ENCODE results near the gene LCAT. TPM values are rescaled to one million over a fixed set of nuclear protein-coding genes. Genes with fewer than 3 reads are reported as not detected.

LCAT gene
- total RNA-seq, result 6.0 and 8.2 TPM in 2 replicates

GRCh38 chr16:67943619-67944504 lies at the start of gene LCAT:
Gene LCAT (minus strand): TSS chr16:67944120. CDS start chr16:67944101, 19 bp downstream.

GRCh38 chr16:67979955-67980678 lies 36.2 kb upstream of the LCAT start, which contains the start of gene DPEP3:
Gene DPEP3 (minus strand): TSS chr16:67980499. CDS start chr16:67980380, 119 bp downstream.

GRCh38 chr16:67968400-67969253 lies 24.7 kb upstream of the LCAT start, which contains the start of gene SLC12A4:
Gene SLC12A4 (minus strand): TSS chr16:67968637. CDS start chr16:67968553, 84 bp downstream.

GRCh38 chr16:67936124-67936879 lies 7.6 kb downstream of the LCAT start, which contains the start of gene PSMB10:
Gene PSMB10 (minus strand): TSS chr16:67936850. CDS start chr16:67936749, 101 bp downstream.

GRCh38 chr16:67931712-67932461 lies 12.0 kb downstream of the LCAT start, which contains the start of gene CTRL:
Gene CTRL (minus strand): TSS chr16:67931862. CDS start chr16:67931852, 10 bp downstream.

GRCh38 chr16:67892899-67893742 lies 50.8 kb downstream of the LCAT start, which contains the start of gene PSKH1:
Gene PSKH1 (plus strand): TSS chr16:67893254. CDS start chr16:67908750, 15,496 bp downstream.

Other genes with a start within 250 kb of the LCAT start
- 13.8 and 15.2 TPM in 2 replicates for gene GFOD2, start 224.8 kb downstream of the LCAT start, total RNA-seq
- gene RANBP10, start 137.6 kb downstream of the LCAT start, total RNA-seq, result 3.6 and 4.7 TPM in 2 replicates
- gene TSNAXIP1, start 137.2 kb downstream of the LCAT start, total RNA-seq, result 0.99 and 1.1 TPM in 2 replicates
- gene THAP11, start 101.8 kb downstream of the LCAT start, total RNA-seq, result 27.5 and 28.2 TPM in 2 replicates
- gene NUTF2, start 97.2 kb downstream of the LCAT start, total RNA-seq, result 119 and 132 TPM in 2 replicates
- 20.6 and 27.5 TPM in 2 replicates for gene CENPT, start 96.4 kb downstream of the LCAT start, total RNA-seq
- 55.0 and 55.4 TPM in 2 replicates for gene EDC4, start 71.1 kb downstream of the LCAT start, total RNA-seq
- not detected in 2 replicates for gene NRN1L, start 59.2 kb downstream of the LCAT start, total RNA-seq
- 14.0 and 16.2 TPM in 2 replicates for gene PSKH1, start 50.9 kb downstream of the LCAT start, total RNA-seq
- 0.66 and 0.75 TPM in 2 replicates for gene CTRL, start 12.3 kb downstream of the LCAT start, total RNA-seq
- 61.7 and 76.1 TPM in 2 replicates for gene PSMB10, start 7.3 kb downstream of the LCAT start, total RNA-seq
- 97.6 and 138 TPM in 2 replicates for gene SLC12A4, start 24.5 kb upstream of the LCAT start, total RNA-seq
- gene DPEP3, start 36.4 kb upstream of the LCAT start, total RNA-seq, result not detected in 2 replicates
- not detected in 2 replicates for gene DPEP2, start 55.4 kb upstream of the LCAT start, total RNA-seq
- not detected in 2 replicates for gene DPEP2NB, start 71.8 kb upstream of the LCAT start, total RNA-seq
- 7.2 and 9.0 TPM in 2 replicates for gene DDX28, start 79.1 kb upstream of the LCAT start, total RNA-seq
- 13.2 and 18.0 TPM in 2 replicates for gene DUS2, start 79.2 kb upstream of the LCAT start, total RNA-seq
- 7.8 and 9.6 TPM in 2 replicates for gene NFATC3, start 141.2 kb upstream of the LCAT start, total RNA-seq

All from aortic smooth muscle cell (primary cell).